IPS-18c (cell line): ENCODE results near the gene CADM2.
"Not testable (repeated sequence)": the region's sequence is repeated elsewhere in the genome, so short reads cannot be mapped to it uniquely, and the experiment has no call there.

Experiments used
- H3K4me3 ChIP-seq: 2 replicates; pipeline ENCODE4 v1.7.0; 2013; ENCODE audit warnings: low read depth, mild to moderate bottlenecking, low read length, moderate library complexity; ENCODE audit not compliant: insufficient read depth
- H3K9me3 ChIP-seq: one replicate; pipeline ENCODE4 v1.6.1; 2013; ENCODE audit warnings: mild to moderate bottlenecking, low read length, moderate library complexity; ENCODE audit not compliant: control insufficient read depth, insufficient read depth

The CADM2 gene

DNA sequence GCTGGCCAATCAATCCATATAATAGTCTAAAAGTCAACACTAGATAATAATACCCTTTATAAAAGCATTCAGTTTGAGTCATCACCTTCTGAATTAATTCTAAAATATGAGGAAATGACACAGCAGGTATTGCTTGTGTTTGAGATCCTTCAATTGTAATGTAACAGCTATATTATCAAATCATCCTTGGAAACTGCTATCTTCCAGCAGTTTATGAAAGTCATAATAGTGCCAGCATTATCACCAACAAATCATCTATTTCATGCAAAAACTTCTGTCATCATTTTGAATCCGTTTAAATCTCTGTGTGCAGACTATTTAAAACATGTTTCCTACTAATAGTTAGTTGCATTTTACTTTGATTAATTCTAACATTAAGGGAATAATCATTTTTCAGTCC, 468.7 kb downstream of the CADM2 start:
- Histone ChIP-seq H3K9me3 (no peaks in the 10 kb centered on the region), H3K4me3 (no peak overlapping the region)

GRCh38 chr3:85432081-85432480, 473.3 kb downstream of the CADM2 start:
- no peak overlapping the region for H3K4me3 ChIP-seq
- no peaks in the 10 kb centered on the region for H3K9me3 ChIP-seq

- H3K9me3 ChIP-seq: no peaks in the 10 kb centered on the region
- no peak overlapping the region for H3K4me3 ChIP-seq
These were observed 474.5 kb downstream of the CADM2 start for GRCh38 chr3:85433319-85433718.

GRCh38 chr3:85455561-85456200, 496.9 kb downstream of the CADM2 start:
- Histone ChIP-seq H3K9me3 (no peaks in the 10 kb centered on the region), H3K4me3 (no peak overlapping the region)

DNA sequence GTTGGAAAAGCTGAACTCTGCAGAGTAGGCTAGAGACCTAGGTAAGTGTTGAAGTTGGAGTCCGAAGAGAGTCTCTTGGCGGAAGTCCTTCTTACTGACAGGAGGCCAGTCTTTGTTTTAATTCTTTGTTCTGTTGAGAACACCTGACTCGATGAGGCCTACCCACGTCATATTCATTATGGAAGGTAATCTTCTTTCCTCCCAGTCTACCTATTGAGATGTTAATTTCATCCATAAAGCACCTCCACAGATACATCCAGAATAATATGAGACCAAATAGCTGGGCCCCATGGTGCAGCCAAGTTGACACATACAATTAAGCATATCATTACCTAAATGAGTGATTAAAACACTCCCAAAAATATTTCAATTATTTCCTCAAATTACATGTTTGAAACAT, 515.5 kb downstream of the CADM2 start:
- no peak overlapping the region for H3K4me3 ChIP-seq
- H3K9me3 ChIP-seq: no peaks in the 10 kb centered on the region

DNA sequence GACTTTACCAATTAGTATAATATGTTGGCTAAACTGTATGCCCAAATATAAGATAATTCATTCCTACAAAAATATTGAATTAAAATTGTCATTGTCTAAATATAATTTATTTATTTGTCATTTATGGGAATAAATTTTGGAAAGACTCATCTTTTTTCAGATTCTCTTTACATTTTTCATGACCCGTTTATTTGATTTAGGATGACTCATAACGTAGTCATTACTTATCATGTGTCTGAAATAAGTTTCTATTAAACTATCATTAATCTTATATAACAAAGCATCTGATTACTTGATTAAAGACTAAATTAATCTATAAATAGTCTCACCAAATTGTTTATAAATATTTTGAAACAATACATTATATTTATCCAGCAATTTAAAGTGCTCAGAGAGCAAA, 516.6 kb downstream of the CADM2 start:
- H3K9me3 ChIP-seq: no peaks in the 10 kb centered on the region
- H3K4me3 ChIP-seq: no peak overlapping the region

GRCh38 chr3:85476891-85477495, 518.2 kb downstream of the CADM2 start:
- Histone ChIP-seq H3K4me3 (no peak overlapping the region), H3K9me3 (no peaks in the 10 kb centered on the region)

DNA sequence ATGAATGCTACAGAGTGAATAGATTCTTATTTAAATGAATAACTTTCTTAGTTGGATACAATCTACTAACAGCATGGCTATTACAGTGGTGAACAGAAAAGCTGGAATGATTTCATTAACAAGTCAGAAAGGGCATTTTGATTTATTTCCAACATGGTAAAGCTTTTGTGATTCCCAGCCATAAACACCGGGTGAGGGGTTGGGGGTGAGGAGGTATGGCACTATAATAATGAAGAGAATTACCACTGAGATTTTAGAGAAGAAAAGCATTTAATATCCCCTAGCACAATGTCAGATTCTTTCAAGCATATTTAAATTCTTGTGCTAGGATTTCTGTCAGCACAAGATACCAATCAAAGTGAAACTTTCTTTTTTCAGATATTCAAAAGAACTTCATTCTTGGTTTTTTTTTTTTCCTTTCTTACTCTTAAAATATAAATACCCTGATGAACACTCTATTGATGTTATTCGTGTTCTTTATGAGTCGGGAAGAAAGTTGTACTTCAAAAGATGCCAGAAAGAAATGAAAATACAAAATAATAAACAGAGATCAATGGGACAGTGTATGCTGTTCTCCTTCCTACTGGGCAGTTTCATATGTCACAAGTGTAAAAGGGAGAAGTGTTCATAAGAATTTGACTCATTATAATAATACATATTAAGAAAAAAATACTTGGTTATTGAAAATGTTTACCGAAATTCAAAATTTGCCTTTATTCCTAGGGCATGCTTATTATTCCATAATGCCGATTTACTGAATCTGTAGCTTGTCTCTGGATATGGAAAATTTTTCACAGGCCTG, 522.8 kb downstream of the CADM2 start:
- Histone ChIP-seq H3K4me3 (no peak overlapping the region), H3K9me3 (no peaks in the 10 kb centered on the region)

GRCh38 chr3:85482213-85482490, 523.4 kb downstream of the CADM2 start:
- no peaks in the 10 kb centered on the region for H3K9me3 ChIP-seq
- H3K4me3 ChIP-seq: no peak overlapping the region

DNA sequence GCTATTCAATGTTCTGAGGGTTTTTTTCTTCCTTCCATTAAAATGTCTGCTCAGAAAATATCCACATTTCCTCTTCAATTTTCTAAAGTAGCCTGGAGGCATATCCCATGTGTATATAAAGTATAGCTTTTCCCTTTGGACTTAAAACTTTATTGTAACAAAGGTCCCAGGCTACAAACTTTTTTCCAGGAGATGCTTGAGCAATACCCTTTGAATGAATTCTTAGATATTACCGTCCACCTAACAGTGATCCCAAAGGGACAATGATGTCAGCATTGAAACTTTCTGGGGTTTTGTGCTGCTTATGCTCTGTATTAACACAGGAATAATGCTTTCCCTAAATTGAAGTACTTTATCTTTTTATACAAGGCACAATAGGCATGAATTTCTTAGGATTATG, 525.2 kb downstream of the CADM2 start:
- Histone ChIP-seq H3K9me3 (no peaks in the 10 kb centered on the region), H3K4me3 (no peak overlapping the region)

GRCh38 chr3:85487375-85487774, 528.6 kb downstream of the CADM2 start:
- Histone ChIP-seq H3K9me3 (no peaks in the 10 kb centered on the region), H3K4me3 (no peak overlapping the region)

DNA sequence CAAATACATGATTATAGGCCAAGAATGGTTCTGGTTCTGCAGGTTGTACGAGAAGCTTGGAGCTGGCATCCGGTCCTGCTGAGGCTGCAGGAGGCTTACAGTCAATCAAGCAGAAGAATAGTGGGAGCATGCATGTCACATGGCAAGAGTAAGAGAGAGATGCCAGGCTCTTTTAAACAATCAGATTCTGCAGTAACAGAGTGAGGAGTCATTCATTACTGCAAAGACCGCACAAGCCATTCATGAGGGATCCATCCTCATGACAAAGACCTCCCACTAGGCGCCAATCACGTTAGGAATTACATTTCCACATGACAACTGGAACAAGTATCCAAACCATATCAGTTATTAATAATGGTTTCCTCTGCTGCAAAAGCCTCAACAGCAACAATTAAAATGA, 536.8 kb downstream of the CADM2 start:
- no peak overlapping the region for H3K4me3 ChIP-seq
- H3K9me3 ChIP-seq: no peaks in the 10 kb centered on the region

DNA sequence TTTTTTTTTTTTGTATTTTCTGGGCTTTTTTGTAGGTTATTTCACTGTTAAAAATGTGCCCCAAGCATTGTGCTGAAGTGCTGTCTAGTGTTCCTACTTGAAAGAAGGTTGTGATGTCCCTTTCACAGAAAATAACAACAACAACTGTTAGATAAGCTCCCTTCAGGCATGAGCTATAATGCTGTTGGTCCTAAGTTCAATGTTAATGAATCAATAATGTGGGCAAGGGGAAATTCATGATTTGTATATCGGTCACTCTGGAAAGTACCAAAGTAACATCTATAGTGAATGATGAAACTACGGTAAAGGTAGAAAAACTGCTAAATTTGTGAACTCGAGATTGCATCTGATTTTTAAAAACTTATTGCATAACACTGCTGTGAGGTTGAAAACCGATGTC, 539.4 kb downstream of the CADM2 start:
- H3K4me3 ChIP-seq: no peak overlapping the region
- H3K9me3 ChIP-seq: no peaks in the 10 kb centered on the region

GRCh38 chr3:85502148-85502875, 543.5 kb downstream of the CADM2 start:
- H3K9me3 ChIP-seq: no peaks in the 10 kb centered on the region
- no peak overlapping the region for H3K4me3 ChIP-seq

DNA sequence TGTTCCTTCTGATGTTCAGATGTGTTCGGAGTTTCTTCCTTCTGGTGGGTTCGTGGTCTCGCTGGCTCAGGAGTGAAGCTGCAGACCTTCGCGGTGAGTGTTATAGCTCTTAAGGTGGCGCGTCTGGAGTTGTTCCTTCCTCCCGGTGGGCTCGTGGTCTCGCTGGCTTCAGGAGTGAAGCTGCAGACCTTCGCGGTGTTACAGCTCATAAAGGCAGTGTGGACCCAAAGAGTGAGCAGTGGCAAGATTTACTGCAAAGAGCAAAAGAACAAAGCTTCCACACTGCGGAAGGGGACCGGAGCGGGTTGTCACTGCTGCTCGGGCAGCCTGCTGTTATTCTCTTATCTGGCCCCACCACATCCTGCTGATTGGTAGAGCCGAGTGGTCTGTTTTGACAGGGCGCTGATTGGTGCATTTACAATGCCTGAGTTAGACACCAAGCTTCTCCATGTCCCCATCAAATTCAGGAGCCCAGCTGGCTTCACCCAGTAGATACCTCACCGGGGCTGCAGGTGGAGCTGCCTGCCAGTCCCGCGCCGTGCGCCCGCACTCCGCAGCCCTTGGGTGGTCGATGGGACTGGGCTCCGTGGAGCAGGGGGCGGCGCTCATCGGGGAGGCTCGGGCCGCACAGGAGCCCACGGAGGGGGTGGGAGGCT, 545.5 kb downstream of the CADM2 start:
- peak overlapping the region; percentile 43; the same call in 1 of the 2 replicates for H3K4me3 ChIP-seq
- H3K9me3 ChIP-seq: not testable (repeated sequence)

- peak overlapping the region; percentile 43; the same call in 1 of the 2 replicates for H3K4me3 ChIP-seq
- not testable (repeated sequence) for H3K9me3 ChIP-seq
These were observed 546.2 kb downstream of the CADM2 start for GRCh38 chr3:85504785-85505511.

- not testable (repeated sequence) for H3K9me3 ChIP-seq, H3K4me3 ChIP-seq
These were observed 548.3 kb downstream of the CADM2 start for GRCh38 chr3:85507052-85507451.
